D721Med (cell line): ENCODE results near the gene RAP1B.

Experiments used
- DNase-seq: peaks from one replicate; pipeline ENCODE4 v3.0.0; 2011; ENCODE audit warnings: low spot score; ENCODE audit not compliant: insufficient read length
- FAIRE-seq: peaks from 2 replicates; lab custom pipeline; 2011; peaks lifted over from hg19 to GRCh38; lab: Jason Lieb, UNC
- CTCF ChIP-seq: IDR thresholded peaks from 2 replicates; pipeline ENCODE4 v1.5.1; 2012; ENCODE audit warnings: mild to moderate bottlenecking, control low read depth; ENCODE audit not compliant: insufficient read depth; ENCODE audit errors: missing control alignments

Gene RAP1B

DNA sequence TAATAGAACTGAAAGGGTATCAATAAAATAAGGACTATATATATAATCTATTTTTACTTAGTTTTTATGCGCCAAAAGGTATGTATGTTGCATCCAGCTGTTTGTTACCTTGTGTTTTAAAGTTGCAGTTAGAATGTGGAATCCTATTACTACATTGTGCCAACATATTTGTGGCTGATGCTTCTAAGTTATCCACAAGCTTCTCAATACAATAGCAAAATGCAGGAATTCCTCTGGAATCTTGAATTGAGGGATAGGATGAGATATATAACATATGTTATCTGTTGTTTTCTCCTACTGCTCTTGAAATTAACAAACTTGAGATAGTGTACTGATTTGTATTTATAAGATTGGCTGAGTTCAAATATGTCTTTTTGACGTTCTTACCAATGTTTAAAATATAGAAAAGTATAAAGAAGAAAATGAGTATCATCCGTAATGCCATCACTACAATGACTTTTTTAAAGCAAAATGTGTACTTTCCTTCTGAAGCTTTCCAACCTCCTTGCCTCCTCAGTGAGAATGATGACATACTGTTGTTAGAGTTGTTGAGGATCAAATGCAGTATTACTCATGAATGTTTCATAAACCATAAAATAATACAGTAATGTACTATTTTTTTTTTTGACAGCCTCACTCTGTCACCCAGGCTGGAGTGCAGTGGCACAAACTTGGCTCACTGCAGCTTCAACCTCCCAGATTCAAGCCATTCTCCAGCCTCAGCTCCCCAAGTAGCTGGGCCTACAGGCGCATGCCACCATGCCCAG, 6.6 kb downstream of the RAP1B start:
- TF ChIP-seq CTCF = no peak
- FAIRE-seq (no peak), DNase-seq (no peak)

GRCh38 chr12:68619541-68619940, 8.8 kb downstream of the RAP1B start:
- TF ChIP-seq CTCF = no peak
- FAIRE-seq (no peak), DNase-seq (no peak)

GRCh38 chr12:68620519-68621471, 10.1 kb downstream of the RAP1B start:
- DNase-seq (no peak), FAIRE-seq (no peak)
- no peak for TF ChIP-seq CTCF

- DNase-seq (no peak), FAIRE-seq (no peak)
- TF ChIP-seq CTCF = no peak
Observed at GRCh38 chr12:68621472-68622081, 10.9 kb downstream of the RAP1B start.

DNA sequence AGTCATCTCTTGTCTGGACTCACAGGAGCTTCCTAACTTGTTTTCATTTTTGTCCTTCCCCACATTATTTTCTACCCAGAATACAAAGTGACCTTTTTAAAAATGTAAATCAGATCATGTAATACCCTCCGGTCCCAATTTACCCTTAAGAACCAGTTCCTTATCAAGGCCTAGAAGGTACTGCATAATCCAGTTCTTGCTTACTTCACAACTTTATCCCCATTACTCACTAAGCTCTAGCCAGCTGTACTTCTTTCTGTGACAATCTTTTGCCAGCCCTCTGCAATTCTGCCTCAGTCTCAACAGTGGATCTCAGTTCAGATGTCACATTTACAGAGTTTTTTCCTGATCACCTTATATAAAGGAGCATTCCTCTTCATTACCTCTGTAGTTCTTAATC, 11.6 kb downstream of the RAP1B start:
- FAIRE-seq (no peak), DNase-seq (no peak)
- no peak for TF ChIP-seq CTCF

- no peak for FAIRE-seq
Observed at GRCh38 chr12:68623059-68623458, 12.4 kb downstream of the RAP1B start.

More at GRCh38 chr12:68623059-68623458, 12.4 kb downstream of the RAP1B start:
- DNase-seq = no peak
- no peak for TF ChIP-seq CTCF
